ENCODE data around the gene TOR1AIP2. TPM values are rescaled to one million over a fixed set of nuclear protein-coding genes. Genes with fewer than 3 reads are reported as not detected.

Gene TOR1AIP2
- total RNA-seq, 1 experiment from 2014 or later = 73.9 TPM

- no peak overlapping the region for H2BK20ac ChIP-seq (ENCODE audit: low read depth, low read length, poor library complexity, severe bottlenecking)
- H3K18ac ChIP-seq (ENCODE audit: insufficient read length, low read depth, low read length) = no peak overlapping the region
- H3K4me2 ChIP-seq (ENCODE audit: insufficient read depth, insufficient read length, low read length) = no peak overlapping the region
- Mint-ChIP-seq H3K9me3 (no peaks in the 10 kb centered on the region), H3K4me1 (peaks cover 0 to 5% of the 10 kb centered on the region in 2 experiments; a peak in 2 of 4 replicates), H3K4me3 (no peak overlapping the region), H3K27me3 (ENCODE audit: low read depth) (no peaks in the 10 kb centered on the region), H3K36me3 (ENCODE audit: insufficient read depth in 1 of 3, low read depth in 3 of 3) (peaks cover 16 to 40% (median 26%) of the 10 kb centered on the region in 3 experiments; a peak in 6 of 7 replicates), H3K27ac (peak overlapping the region in 1 of 3 experiments; percentile 25; a peak in 1 of 7 replicates)
- H4K20me1 ChIP-seq (ENCODE audit: control insufficient read depth, insufficient read depth, insufficient read length) = no peaks in the 10 kb centered on the region
- no peaks in the 10 kb centered on the region for H3K79me1 ChIP-seq (ENCODE audit: insufficient read depth, low read depth, low read length, poor library complexity, severe bottlenecking)
- no peak overlapping the region for H4K5ac ChIP-seq (ENCODE audit: insufficient read length, low read depth, low read length)
- no peak overlapping the region for H3K14ac ChIP-seq (ENCODE audit: insufficient read depth, low read length)
- no peak overlapping the region for H3K27ac ChIP-seq (ENCODE audit: insufficient read length, low read depth, low read length)
- H2BK15ac ChIP-seq (ENCODE audit: low read depth, low read length) = no peak overlapping the region
- no peaks in the 10 kb centered on the region for H3K27me3 ChIP-seq (ENCODE audit: insufficient read depth, low read length)
- no peak overlapping the region for H3T11ph ChIP-seq (ENCODE audit: low read length)
- 0 out of 2 replicates have a peak, but pooled peaks cover 2% of the 10 kb centered on the region for H3K79me2 ChIP-seq (ENCODE audit: insufficient read depth, low read length)
- no peak overlapping the region for H3K23ac ChIP-seq (ENCODE audit: insufficient read length, low read depth, low read length)
- no peak overlapping the region for H2BK120ac ChIP-seq (ENCODE audit: low read depth, low read length, poor library complexity, severe bottlenecking)
- H3K9ac ChIP-seq (ENCODE audit: extremely low read depth, insufficient read length, low read length) = no peak overlapping the region
- no peaks in the 10 kb centered on the region for H3K4me1 ChIP-seq (ENCODE audit: insufficient read depth, low read length)
- no peak overlapping the region for H4K8ac ChIP-seq (replicated peaks; ENCODE audit: insufficient read length, low read depth, low read length)
- WGBS (ENCODE audit: extremely low coverage, insufficient read length, low lambda C conversion rate) = no CpG with 5 or more reads among the region's 3 CpGs
- H2AFZ ChIP-seq (ENCODE audit: low read length) = no peak overlapping the region
- no peak overlapping the region for H2BK12ac ChIP-seq (ENCODE audit: insufficient read length, low read depth, low read length)
- H3K56ac ChIP-seq (ENCODE audit: insufficient read length, low read depth, low read length) = no peak overlapping the region
- H2AK5ac ChIP-seq (ENCODE audit: insufficient read length, low read length) = no peak overlapping the region
- H2BK5ac ChIP-seq (ENCODE audit: insufficient read length, low read length) = no peak overlapping the region
- no peaks in the 10 kb centered on the region for H3K9me3 ChIP-seq (ENCODE audit: control insufficient read depth, low read depth, low read length)
- no peak overlapping the region for H3K4ac ChIP-seq (ENCODE audit: low read depth, low read length)
- no peak for TF ChIP-seq CTCF (conservative IDR thresholded peaks at IDR 0.05)
- DNase-seq = no peak
- H4K91ac ChIP-seq (ENCODE audit: insufficient read length, low read depth, low read length) = no peak overlapping the region
- H3K23me2 ChIP-seq (ENCODE audit: insufficient read length, low read depth, low read length, poor library complexity, severe bottlenecking) = no peaks in the 10 kb centered on the region
Observed at GRCh38 chr1:179860652-179861051, 17.0 kb downstream of the TOR1AIP2 start.

All from H9 (cell line).